ENCODE data around the gene NACA.
"Not testable (repeated sequence)": the region's sequence is repeated elsewhere in the genome, so short reads cannot be mapped to it uniquely, and the experiment has no call there.

NACA gene

DNA sequence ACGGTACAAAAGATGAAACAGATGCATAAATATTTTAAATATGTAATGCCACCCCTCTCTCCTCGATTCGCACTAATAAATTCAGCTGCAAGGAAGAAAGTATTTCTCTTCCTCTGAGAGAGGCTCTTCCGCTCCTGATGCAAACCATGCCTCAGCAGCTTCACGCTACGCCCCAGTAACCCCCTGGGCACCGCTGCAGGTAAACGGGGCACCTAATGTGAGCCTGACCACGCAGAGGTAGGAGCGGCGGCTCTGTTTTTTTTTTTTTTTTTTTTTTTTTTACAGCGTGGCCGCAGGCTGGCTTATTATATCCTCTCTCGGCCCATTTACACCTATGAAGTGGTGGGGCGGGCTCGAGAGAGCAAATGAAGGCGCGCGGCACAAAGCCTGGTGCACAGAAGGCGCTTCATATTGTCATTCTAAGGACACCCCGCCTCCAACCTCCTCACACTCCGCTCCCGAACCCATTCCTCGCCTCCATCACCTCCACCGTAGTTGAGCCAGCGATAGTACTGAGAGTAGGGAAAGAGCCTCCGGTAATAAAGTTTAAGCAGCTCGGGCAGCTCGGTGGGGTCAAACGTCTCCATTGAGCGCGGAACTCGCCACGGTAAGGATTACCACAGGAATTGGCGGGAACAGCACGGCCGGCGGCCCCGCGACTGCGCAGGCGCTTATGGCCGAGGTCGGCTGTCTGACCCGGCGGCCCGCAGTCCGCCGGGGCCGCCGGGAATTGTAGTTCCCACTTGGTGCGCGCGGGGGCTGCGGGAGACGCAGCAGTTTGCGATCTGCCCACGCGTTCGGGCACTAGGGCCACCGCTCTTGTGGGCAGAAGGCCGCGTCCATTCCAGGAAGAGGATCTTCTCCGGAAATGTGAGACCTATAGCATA, 26.9 kb upstream of the NACA start, which contains the start of gene PRIM1:
Gene PRIM1 (minus strand): TSS at position 612 of the 887 bp plus-strand sequence. CDS start 25 bp downstream, at position 587.
- Mint-ChIP-seq H3K4me1 (ENCODE audit: low read depth) (peaks cover 38% of the 10 kb centered on the region), H3K4me3 (peak within 1 kb of the TSS; percentile 96), H3K27ac (peak within 1 kb of the TSS; percentile 98), H3K36me3 (ENCODE audit: low read depth) (peaks cover 27% of the 10 kb centered on the region), H3K9me3 (no peaks in the 10 kb centered on the region), H3K27me3 (ENCODE audit: low read depth) (no peaks in the 10 kb centered on the region)

DNA sequence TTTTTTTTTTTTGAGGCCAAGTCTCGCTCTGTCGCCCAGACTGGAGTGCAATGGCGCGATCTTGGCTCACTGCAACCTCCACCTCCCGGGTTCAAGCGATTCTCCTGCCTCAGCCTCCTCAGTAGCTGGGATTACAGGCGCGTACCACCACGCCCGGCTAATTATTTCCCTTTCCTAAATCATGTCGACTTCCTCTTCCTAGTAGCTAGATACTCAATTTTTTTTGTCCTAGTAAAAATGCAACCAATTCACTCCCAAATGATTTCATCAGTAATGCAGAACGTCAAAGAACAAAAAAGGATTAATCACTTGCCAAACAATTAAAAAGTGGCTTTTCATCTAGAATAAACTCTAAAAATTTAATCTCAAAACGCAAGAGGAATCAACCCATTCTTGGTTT, 25.5 kb upstream of the NACA start:
- Mint-ChIP-seq H3K4me1 (ENCODE audit: low read depth) (peaks cover 40% of the 10 kb centered on the region), H3K4me3 (peak overlapping the region; percentile 59), H3K27ac (peak overlapping the region; percentile 98), H3K36me3 (ENCODE audit: low read depth) (peaks cover 32% of the 10 kb centered on the region)
- not testable (repeated sequence) for H3K27me3 Mint-ChIP-seq (ENCODE audit: low read depth); H3K9me3 Mint-ChIP-seq

DNA sequence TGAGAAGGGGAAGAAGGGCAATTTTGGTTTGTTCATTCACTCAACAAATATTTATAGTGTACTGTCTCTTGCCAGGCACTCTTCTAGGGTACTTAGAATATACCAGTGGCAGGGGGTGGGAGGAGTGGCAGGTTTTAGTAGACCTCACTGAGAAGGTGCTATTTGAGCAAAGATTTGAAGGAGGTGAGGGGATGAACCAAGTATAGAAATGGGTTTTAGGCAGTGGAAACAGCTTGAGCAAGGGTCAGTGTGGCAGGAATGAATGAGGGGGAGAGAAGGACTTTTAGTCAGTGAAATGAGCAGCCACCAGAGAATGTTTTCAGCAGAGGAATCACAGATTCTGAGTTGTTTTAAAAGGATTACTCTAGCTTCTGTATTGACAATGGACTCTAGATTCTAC, 24.8 kb upstream of the NACA start:
- Mint-ChIP-seq H3K4me1 (ENCODE audit: low read depth) (peaks cover 40% of the 10 kb centered on the region), H3K9me3 (no peaks in the 10 kb centered on the region), H3K4me3 (peak overlapping the region; percentile 73), H3K27ac (peak overlapping the region; percentile 72), H3K36me3 (ENCODE audit: low read depth) (peaks cover 32% of the 10 kb centered on the region), H3K27me3 (ENCODE audit: low read depth) (no peaks in the 10 kb centered on the region)

DNA sequence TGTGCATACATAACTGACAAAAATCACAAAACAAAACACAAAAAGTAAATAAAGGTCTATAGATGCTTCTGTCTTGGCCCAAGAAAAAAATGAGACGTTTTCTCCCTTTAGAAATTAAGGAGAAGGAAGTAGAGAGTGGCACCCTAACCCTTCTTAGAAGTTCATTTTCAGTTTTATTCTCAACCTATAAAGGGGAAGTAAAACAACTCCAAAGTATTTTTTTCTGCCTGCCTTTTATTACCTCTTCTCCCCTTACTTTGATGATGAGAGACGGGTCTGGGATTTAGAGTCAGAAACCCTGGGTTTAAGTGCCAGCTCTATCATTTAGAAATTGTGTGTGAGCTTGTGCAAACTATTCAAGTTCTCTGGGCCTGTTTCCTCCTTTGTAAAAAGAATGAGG, 24.3 kb upstream of the NACA start:
- peak overlapping the region; percentile 72 for H3K27ac Mint-ChIP-seq
- no peaks in the 10 kb centered on the region for H3K27me3 Mint-ChIP-seq (ENCODE audit: low read depth)
- H3K9me3 Mint-ChIP-seq: no peaks in the 10 kb centered on the region
- peaks cover 32% of the 10 kb centered on the region for H3K36me3 Mint-ChIP-seq (ENCODE audit: low read depth)
- H3K4me3 Mint-ChIP-seq: peak overlapping the region; percentile 73
- H3K4me1 Mint-ChIP-seq (ENCODE audit: low read depth): peaks cover 40% of the 10 kb centered on the region

DNA sequence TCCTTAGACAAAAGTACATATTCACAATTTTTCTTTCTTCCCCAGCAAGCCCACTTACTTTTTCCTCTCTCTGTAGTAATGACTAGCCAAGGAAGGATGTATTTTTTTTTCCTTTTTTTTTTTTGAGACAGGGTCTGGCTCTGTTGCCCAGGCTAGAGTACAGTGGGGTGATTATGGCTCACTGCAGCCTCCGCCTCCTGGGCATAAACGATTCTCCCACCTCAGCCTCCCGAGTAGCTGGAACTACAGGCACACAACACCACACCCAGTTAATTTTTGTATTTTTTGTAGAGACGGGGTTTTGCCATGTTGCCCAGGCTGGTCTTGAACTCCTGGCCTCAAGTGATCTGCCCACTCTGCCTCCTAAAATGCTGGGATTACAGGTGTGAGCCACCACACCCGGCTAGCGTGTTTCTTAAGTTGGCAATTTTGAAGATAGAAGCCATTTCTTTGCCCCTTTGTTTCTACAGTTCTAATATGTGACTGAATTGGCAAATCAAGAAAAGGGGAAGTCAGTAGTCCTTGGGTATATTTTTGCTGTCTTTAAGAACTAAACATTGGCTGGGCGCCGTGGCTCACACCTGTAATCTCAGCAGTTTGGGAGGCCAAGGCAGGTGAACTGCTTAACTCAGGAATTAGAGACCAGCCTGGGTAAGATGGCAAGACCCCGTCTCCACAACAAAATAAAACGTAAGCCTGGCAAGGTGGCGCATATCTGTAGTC, 3.2 kb upstream of the NACA start:
- peaks cover 15% of the 10 kb centered on the region for H3K4me1 Mint-ChIP-seq (ENCODE audit: low read depth)
- H3K36me3 Mint-ChIP-seq (ENCODE audit: low read depth): peaks cover 33% of the 10 kb centered on the region
- no peak overlapping the region for H3K4me3 Mint-ChIP-seq
- peak overlapping the region; percentile 2 for H3K27ac Mint-ChIP-seq
- H3K9me3 Mint-ChIP-seq: no peaks in the 10 kb centered on the region
- H3K27me3 Mint-ChIP-seq (ENCODE audit: low read depth): no peaks in the 10 kb centered on the region

DNA sequence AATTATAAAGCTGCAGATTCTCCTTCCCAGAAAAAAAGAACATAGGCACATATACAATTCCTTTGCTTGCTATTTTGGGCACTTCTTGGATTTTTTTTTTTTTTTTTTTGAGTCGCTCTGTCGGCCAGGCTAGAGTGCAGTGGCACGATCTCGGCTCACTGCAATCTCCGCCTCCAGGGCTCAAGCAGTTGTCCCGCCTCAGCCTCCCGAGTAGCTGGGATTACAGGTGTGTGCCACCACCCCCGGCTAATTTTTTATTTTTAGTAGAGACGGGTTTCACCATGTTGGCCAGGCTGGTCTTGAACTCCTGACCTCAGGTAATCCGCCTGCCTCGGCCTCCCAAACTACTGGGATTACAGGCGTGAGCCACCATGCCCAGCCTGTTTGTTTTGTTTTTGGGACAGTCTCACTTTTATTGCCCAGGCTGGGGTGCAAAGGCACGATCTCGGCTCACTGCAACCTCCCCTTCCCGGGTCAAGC, 1.1 kb upstream of the NACA start:
- Mint-ChIP-seq H3K4me1 (ENCODE audit: low read depth) (peaks cover 33% of the 10 kb centered on the region), H3K4me3 (peak overlapping the region; percentile 94), H3K27ac (peak overlapping the region; percentile 98), H3K36me3 (ENCODE audit: low read depth) (peaks cover 43% of the 10 kb centered on the region)
- H3K9me3 Mint-ChIP-seq; H3K27me3 Mint-ChIP-seq (ENCODE audit: low read depth): not testable (repeated sequence)

DNA sequence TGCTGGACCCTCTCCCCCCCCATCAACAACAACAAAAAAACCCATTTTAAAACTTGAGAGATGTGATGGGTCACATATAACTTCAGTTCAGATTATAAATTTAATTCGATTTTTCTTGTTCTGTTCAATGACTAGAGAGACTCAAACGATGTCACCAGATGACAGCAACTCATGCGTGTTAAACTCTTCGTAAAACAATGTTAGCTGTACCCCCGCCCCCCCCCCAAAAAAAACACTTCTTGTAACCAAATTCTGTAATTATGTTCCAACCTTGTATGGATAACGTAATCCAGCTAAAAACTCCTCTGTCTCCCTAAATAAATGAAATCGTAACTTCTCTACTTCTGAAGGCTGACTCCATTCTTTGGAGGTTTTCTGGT, 614 bp upstream of the NACA start:
- H3K36me3 Mint-ChIP-seq (ENCODE audit: low read depth): peaks cover 46% of the 10 kb centered on the region
- no peaks in the 10 kb centered on the region for H3K9me3 Mint-ChIP-seq

DNA sequence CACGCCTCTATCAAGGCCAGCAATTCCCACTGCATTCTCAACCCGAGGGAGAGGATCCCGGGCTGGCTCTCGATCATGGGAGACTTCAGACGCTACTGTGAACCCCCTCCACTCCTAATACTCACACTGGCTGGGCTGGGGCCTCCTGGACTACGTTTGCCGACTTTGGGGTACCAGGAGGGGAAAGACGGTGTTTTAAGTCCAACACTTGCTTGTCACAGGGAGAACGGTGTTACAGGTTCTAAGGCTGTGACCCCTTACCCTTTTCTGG, 463 bp downstream of the NACA start:
- Mint-ChIP-seq H3K9me3 (no peaks in the 10 kb centered on the region), H3K4me3 (peak overlapping the region; percentile 94), H3K4me1 (ENCODE audit: low read depth) (peaks cover 49% of the 10 kb centered on the region), H3K27me3 (ENCODE audit: low read depth) (no peaks in the 10 kb centered on the region), H3K27ac (peak overlapping the region; percentile 98), H3K36me3 (ENCODE audit: low read depth) (peaks cover 53% of the 10 kb centered on the region)

More for the DNA sequence above, 614 bp upstream of the NACA start:
- Mint-ChIP-seq H3K27ac (peak overlapping the region; percentile 98), H3K27me3 (ENCODE audit: low read depth) (no peaks in the 10 kb centered on the region), H3K4me3 (peak overlapping the region; percentile 94), H3K4me1 (ENCODE audit: low read depth) (peaks cover 38% of the 10 kb centered on the region)

DNA sequence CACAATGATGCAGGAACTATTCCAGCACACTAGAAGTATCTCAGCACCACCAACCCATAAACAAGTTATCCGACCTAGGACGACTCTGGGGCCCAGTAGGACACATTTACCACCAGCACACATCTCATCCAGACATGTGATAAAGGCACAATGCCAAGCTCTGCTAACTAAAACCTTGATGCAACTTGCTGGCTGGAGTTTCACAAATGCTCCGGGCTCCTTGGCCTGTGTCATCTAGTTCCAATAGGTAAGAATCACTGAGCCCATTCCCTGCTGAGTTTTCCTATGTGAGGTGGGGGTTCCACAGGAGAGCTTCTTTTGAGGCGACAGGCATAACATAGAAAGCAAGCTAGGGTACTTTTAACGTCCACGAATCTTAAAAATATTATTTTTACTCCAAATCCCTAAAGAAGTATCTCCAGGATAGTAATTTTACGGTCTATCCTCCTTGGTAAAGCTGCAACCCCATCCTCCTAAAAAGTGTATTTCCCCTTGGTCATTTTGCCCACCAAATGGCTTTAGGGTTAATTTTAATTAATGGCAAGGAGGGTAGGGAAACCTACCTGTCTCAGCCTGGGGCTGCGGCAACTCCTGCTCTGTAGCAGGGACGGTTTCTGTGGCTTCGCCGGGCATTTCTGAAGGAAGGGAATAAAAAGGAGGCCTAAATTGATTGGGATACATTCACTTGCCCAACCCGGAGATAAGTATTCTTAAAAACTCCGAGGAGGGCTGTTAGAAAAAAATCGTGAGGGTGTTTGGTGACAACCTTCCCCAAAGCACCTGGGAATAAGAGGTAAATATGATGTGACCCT, 1.0 kb downstream of the NACA start:
- H3K4me3 Mint-ChIP-seq: peak overlapping the region; percentile 94
- peaks cover 58% of the 10 kb centered on the region for H3K36me3 Mint-ChIP-seq (ENCODE audit: low read depth)
- peak overlapping the region; percentile 98 for H3K27ac Mint-ChIP-seq
- H3K9me3 Mint-ChIP-seq: no peaks in the 10 kb centered on the region
- no peaks in the 10 kb centered on the region for H3K27me3 Mint-ChIP-seq (ENCODE audit: low read depth)
- peaks cover 54% of the 10 kb centered on the region for H3K4me1 Mint-ChIP-seq (ENCODE audit: low read depth)

DNA sequence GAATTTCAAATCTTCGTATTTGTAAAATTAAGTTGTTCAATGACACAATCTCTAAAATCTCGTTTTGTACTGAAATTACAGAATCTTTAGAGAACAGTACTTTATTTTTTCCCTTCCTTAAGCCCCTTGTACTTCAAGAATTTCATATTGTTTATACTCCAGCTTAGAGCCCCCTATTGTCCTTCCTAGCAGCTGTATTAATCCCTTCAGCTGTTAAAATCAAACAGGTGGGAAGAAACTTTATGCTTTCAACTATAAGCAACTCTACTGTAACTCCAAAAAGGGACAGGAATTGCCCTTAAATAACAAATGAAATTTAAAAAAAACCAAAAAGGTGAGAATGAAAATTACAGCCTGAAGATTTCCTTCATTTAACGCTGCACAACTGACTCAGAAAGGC, 1.7 kb downstream of the NACA start:
- H3K27ac Mint-ChIP-seq: no peak overlapping the region
- H3K4me1 Mint-ChIP-seq (ENCODE audit: low read depth): peaks cover 59% of the 10 kb centered on the region
- peaks cover 64% of the 10 kb centered on the region for H3K36me3 Mint-ChIP-seq (ENCODE audit: low read depth)

DNA sequence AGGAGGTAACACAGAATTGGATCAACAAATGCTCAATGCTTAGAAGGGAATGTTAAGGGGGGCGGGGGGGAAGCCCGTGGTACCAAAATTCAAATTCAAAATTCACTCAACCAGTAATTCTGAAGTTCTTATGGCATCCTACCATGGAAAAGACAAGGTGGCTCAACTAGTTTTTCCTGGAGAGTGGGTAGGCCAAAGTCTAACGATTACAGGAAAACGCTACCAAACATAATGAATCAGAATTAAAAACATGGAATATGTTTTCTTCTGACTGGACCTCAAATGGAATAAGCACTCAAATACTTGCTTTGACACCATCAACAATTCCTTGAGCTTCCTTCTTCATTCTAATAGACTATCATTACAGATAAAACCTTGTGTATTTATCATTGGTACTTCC, 2.3 kb downstream of the NACA start:
- no peaks in the 10 kb centered on the region for H3K27me3 Mint-ChIP-seq (ENCODE audit: low read depth)
- peaks cover 59% of the 10 kb centered on the region for H3K4me1 Mint-ChIP-seq (ENCODE audit: low read depth)
- no peaks in the 10 kb centered on the region for H3K9me3 Mint-ChIP-seq
- H3K36me3 Mint-ChIP-seq (ENCODE audit: low read depth): peaks cover 64% of the 10 kb centered on the region
- no peak overlapping the region for H3K27ac Mint-ChIP-seq
- peak overlapping the region; percentile 94 for H3K4me3 Mint-ChIP-seq

More for the DNA sequence above, 1.7 kb downstream of the NACA start:
- Mint-ChIP-seq H3K9me3 (no peaks in the 10 kb centered on the region), H3K27me3 (ENCODE audit: low read depth) (no peaks in the 10 kb centered on the region), H3K4me3 (peak overlapping the region; percentile 94)

DNA sequence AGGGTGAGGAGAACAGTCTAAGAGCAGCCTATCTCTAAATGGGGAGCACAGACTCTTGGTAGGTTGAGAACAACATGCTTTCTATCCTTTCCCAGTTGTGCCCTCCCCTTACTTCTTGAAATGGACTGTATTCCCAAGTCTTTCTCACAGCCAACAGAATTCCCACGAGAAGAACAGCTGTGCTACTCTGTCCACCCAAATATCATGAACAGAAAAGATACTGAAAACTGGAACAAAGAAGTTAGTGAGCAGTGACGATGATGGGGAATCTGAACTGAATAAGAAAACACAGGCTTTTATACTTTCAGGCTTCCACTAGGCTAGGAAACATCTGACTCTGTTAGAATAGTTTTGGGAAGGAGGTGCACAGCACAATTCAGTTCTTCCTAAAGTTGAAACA, 3.4 kb downstream of the NACA start:
- H3K27ac Mint-ChIP-seq: peak overlapping the region; percentile 7
- no peaks in the 10 kb centered on the region for H3K9me3 Mint-ChIP-seq
- no peaks in the 10 kb centered on the region for H3K27me3 Mint-ChIP-seq (ENCODE audit: low read depth)
- peaks cover 62% of the 10 kb centered on the region for H3K4me1 Mint-ChIP-seq (ENCODE audit: low read depth)
- H3K4me3 Mint-ChIP-seq: peak overlapping the region; percentile 61
- peaks cover 64% of the 10 kb centered on the region for H3K36me3 Mint-ChIP-seq (ENCODE audit: low read depth)

DNA sequence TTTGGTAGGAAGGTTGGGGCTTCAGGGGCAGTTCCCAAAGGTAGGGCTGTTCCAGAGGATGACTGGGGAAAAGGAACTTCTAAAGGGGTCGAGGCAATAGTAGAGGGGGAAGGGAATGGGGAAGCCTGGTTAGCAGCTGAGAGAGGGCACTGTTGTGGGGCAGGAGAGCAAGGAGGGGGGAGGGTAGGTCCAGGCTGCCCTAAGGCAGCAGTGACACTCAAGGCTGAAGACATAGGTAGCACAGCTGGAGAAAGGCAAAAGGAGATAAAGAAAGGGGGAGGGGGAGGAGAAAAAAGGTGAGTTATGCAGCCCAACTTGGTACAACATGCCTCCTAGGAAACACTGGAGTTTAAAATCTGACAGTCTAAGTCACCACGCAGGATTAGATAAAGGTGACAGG, 3.9 kb downstream of the NACA start:
- H3K9me3 Mint-ChIP-seq: no peaks in the 10 kb centered on the region
- H3K27me3 Mint-ChIP-seq (ENCODE audit: low read depth): no peaks in the 10 kb centered on the region
- H3K36me3 Mint-ChIP-seq (ENCODE audit: low read depth): peaks cover 66% of the 10 kb centered on the region
- peaks cover 65% of the 10 kb centered on the region for H3K4me1 Mint-ChIP-seq (ENCODE audit: low read depth)
- peak overlapping the region; percentile 62 for H3K27ac Mint-ChIP-seq
- peak overlapping the region; percentile 42 for H3K4me3 Mint-ChIP-seq

DNA sequence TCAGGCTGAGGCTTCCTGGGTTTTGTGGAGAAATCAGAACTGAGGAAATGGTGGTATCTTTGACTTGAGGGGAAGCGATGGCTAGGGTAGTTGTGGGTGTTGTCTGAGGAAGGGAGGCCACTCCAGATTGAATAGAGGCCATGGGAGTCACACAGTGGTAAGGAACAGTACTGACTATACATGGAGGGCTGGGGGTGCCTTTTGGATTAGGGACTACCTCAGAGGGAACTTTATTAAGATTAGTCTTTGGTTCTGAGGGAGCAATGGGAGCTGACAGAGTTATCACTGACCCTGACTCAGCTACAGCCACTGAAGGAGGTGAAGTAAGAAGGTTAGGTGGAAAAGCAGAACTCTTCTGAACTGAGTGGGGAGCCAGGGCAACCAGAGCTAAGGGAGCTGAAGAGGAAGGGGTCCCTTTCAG, 4.4 kb downstream of the NACA start:
- peak overlapping the region; percentile 42 for H3K4me3 Mint-ChIP-seq
- peak overlapping the region; percentile 62 for H3K27ac Mint-ChIP-seq
- no peaks in the 10 kb centered on the region for H3K27me3 Mint-ChIP-seq (ENCODE audit: low read depth)
- H3K36me3 Mint-ChIP-seq (ENCODE audit: low read depth): peaks cover 69% of the 10 kb centered on the region
- H3K4me1 Mint-ChIP-seq (ENCODE audit: low read depth): peaks cover 67% of the 10 kb centered on the region
- H3K9me3 Mint-ChIP-seq: no peaks in the 10 kb centered on the region

All from T-helper 1 cell treated with Interleukin-12 subunit alpha and Interleukin-12 subunit beta and Interleukin-4 antibody, amounts not matched to agents 30 μg/mL and 1 μg/mL, for 36 hours (primary cell).